GM18508 (cell line): ENCODE results near the gene PATJ.

Source experiments
- ATAC-seq: cut with Tn5 transposase; IDR thresholded peaks from one replicate; pipeline ENCODE4 v1.9.1; 2021; ENCODE audit warnings: moderate number of reproducible peaks; ENCODE audit not compliant: insufficient read depth, unreplicated experiment

Gene PATJ

GRCh38 chr1:62227496-62227895 is 485.2 kb downstream of the PATJ start:
- ATAC-seq = no peak
